SK-N-SH (cell line): ENCODE data around the gene UTP25.

Source experiments
- EP300 ChIP-seq, 2 experiments: IDR thresholded peaks; 2 replicates each; pipeline versions ENCODE4 v1.4.0 to v1.6.1; 2012; ENCODE audit warnings: borderline replicate concordance in 1 of 2, low read depth in 1 of 2, low read length in 1 of 2
- EZH2phosphoT487 ChIP-seq: fragments of 200-600 bp; sonication (generic); IDR thresholded peaks from 2 replicates; pipeline ENCODE4 v1.6.1; 2017; ENCODE audit warnings: low read depth, mixed run types, mild to moderate bottlenecking, antibody characterized with exemption, moderate library complexity, borderline replicate concordance
- FOSL2 ChIP-seq: IDR thresholded peaks from 2 replicates; pipeline ENCODE4 v1.4.0; 2012; ENCODE audit warnings: low read depth, mild to moderate bottlenecking, moderate library complexity, borderline replicate concordance
- JUND ChIP-seq: IDR thresholded peaks from 2 replicates; pipeline ENCODE4 v1.4.0; 2012
- MXI1 ChIP-seq: IDR thresholded peaks from 2 replicates; pipeline ENCODE4 v1.6.1; 2012; ENCODE audit warnings: mild to moderate bottlenecking, low read depth, low read length, improper control_type of control experiment
- POLR2AphosphoS5 ChIP-seq: IDR thresholded peaks from 2 replicates; pipeline ENCODE4 v1.6.1; 2012; ENCODE audit warnings: low read depth, low read length
- RXRA ChIP-seq: IDR thresholded peaks from 2 replicates; pipeline ENCODE4 v1.4.0; 2012; ENCODE audit warnings: low read depth, mild to moderate bottlenecking, borderline replicate concordance
- SMC3 ChIP-seq: IDR thresholded peaks from 2 replicates; pipeline ENCODE4 v1.6.1; 2012; ENCODE audit warnings: low read depth, low read length, improper control_type of control experiment
- TF ChIP-seq, protein P1 (sequence below): fragments of 200-600 bp; sonication (generic); IDR thresholded peaks from 2 replicates; pipeline ENCODE4 v1.6.1; 2017; ENCODE audit warnings: antibody characterized with exemption, mild to moderate bottlenecking, moderate library complexity
- TF ChIP-seq, protein P2 (sequence below): IDR thresholded peaks from 2 replicates; pipeline ENCODE4 v1.4.0; 2012; ENCODE audit warnings: low read depth, borderline replicate concordance
- TF ChIP-seq, protein P3 (sequence below): IDR thresholded peaks from 2 replicates; pipeline ENCODE4; 2012
- TF ChIP-seq, protein P4 (sequence below): fragments of 150-350 bp; IDR thresholded peaks from 2 replicates; pipeline ENCODE4 v1.6.1; 2016; ENCODE audit warnings: mild to moderate bottlenecking, low read depth, low read length

DNA sequence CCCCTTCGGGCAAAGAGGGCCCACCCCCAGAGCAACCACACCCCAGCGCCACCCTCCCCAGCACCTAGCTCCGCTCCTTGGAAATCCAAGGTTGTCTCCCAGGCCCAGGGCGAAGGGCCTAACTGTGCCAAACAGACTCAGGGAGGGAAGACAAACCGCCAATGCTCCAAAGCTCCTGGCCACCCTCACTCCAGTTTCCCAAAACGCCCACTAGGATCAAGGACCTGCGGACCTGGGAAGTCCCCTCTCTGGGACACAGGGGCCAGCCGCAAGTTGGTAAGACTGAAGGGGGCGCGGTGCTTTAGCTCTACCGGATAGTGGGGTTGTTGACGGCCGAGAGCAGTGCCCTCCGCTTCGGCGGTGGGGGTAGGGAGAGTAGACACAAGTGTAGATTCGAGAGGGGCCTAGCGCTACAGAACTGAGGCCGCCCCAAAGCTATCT, 22.4 kb upstream of the UTP25 start:
- TF ChIP-seq, protein P1, sequence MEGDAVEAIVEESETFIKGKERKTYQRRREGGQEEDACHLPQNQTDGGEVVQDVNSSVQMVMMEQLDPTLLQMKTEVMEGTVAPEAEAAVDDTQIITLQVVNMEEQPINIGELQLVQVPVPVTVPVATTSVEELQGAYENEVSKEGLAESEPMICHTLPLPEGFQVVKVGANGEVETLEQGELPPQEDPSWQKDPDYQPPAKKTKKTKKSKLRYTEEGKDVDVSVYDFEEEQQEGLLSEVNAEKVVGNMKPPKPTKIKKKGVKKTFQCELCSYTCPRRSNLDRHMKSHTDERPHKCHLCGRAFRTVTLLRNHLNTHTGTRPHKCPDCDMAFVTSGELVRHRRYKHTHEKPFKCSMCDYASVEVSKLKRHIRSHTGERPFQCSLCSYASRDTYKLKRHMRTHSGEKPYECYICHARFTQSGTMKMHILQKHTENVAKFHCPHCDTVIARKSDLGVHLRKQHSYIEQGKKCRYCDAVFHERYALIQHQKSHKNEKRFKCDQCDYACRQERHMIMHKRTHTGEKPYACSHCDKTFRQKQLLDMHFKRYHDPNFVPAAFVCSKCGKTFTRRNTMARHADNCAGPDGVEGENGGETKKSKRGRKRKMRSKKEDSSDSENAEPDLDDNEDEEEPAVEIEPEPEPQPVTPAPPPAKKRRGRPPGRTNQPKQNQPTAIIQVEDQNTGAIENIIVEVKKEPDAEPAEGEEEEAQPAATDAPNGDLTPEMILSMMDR = no peak
- no peak for TF ChIP-seq EP300 (IDR thresholded peaks at IDR 0.05; ENCODE audit: borderline replicate concordance in 1 of 2, low read depth in 1 of 2, low read length in 1 of 2)
- TF ChIP-seq SMC3 = no peak
- TF ChIP-seq, protein P2, sequence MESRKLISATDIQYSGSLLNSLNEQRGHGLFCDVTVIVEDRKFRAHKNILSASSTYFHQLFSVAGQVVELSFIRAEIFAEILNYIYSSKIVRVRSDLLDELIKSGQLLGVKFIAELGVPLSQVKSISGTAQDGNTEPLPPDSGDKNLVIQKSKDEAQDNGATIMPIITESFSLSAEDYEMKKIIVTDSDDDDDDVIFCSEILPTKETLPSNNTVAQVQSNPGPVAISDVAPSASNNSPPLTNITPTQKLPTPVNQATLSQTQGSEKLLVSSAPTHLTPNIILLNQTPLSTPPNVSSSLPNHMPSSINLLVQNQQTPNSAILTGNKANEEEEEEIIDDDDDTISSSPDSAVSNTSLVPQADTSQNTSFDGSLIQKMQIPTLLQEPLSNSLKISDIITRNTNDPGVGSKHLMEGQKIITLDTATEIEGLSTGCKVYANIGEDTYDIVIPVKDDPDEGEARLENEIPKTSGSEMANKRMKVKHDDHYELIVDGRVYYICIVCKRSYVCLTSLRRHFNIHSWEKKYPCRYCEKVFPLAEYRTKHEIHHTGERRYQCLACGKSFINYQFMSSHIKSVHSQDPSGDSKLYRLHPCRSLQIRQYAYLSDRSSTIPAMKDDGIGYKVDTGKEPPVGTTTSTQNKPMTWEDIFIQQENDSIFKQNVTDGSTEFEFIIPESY = no peak
- TF ChIP-seq POLR2AphosphoS5 = no peak
- TF ChIP-seq, protein P3, sequence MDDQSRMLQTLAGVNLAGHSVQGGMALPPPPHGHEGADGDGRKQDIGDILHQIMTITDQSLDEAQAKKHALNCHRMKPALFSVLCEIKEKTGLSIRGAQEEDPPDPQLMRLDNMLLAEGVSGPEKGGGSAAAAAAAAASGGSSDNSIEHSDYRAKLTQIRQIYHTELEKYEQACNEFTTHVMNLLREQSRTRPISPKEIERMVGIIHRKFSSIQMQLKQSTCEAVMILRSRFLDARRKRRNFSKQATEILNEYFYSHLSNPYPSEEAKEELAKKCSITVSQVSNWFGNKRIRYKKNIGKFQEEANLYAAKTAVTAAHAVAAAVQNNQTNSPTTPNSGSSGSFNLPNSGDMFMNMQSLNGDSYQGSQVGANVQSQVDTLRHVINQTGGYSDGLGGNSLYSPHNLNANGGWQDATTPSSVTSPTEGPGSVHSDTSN = no peak
- TF ChIP-seq MXI1 = no peak
- no peak for TF ChIP-seq JUND
- TF ChIP-seq, protein P4, sequence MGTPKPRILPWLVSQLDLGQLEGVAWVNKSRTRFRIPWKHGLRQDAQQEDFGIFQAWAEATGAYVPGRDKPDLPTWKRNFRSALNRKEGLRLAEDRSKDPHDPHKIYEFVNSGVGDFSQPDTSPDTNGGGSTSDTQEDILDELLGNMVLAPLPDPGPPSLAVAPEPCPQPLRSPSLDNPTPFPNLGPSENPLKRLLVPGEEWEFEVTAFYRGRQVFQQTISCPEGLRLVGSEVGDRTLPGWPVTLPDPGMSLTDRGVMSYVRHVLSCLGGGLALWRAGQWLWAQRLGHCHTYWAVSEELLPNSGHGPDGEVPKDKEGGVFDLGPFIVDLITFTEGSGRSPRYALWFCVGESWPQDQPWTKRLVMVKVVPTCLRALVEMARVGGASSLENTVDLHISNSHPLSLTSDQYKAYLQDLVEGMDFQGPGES = no peak
- no peak for TF ChIP-seq EZH2phosphoT487
- TF ChIP-seq FOSL2 = no peak
- no peak for TF ChIP-seq RXRA
